ENCODE data around the gene HLA-DOA. TPM values are rescaled to one million over a fixed set of nuclear protein-coding genes. Genes with fewer than 3 reads are reported as not detected.

Gene HLA-DOA
- total RNA-seq, 1 experiment from 2014 or later, result not detected

Other genes with a start within 250 kb of the HLA-DOA start
- gene HLA-DQB2, start 246.1 kb downstream of the HLA-DOA start, total RNA-seq (2014; rRNA removed), result not detected in 2 replicates
- 0.29 and 0.63 TPM in 2 replicates for gene HLA-DOB, start 192.6 kb downstream of the HLA-DOA start, total RNA-seq (2014; rRNA removed)
- gene TAP2, start 170.9 kb downstream of the HLA-DOA start, total RNA-seq (2014; rRNA removed), result 90.5 and 93.0 TPM in 2 replicates
- gene PSMB8, start 165.5 kb downstream of the HLA-DOA start, total RNA-seq (2014; rRNA removed), result 21.2 and 31.6 TPM in 2 replicates
- 15.8 and 19.4 TPM in 2 replicates for gene TAP1, start 155.9 kb downstream of the HLA-DOA start, total RNA-seq (2014; rRNA removed)
- 0.40 and 1.5 TPM in 2 replicates for gene PSMB9, start 155.4 kb downstream of the HLA-DOA start, total RNA-seq (2014; rRNA removed)
- gene HLA-DMB, start 68.6 kb downstream of the HLA-DOA start, total RNA-seq (2014; rRNA removed), result not detected in 2 replicates
- 1.7 and 3.0 TPM in 2 replicates for gene HLA-DMA, start 56.5 kb downstream of the HLA-DOA start, total RNA-seq (2014; rRNA removed)
- 171 and 192 TPM in 2 replicates for gene BRD2, start 41.0 kb downstream of the HLA-DOA start, total RNA-seq (2014; rRNA removed)
- not detected in 2 replicates for gene HLA-DPA1, start 64.1 kb upstream of the HLA-DOA start, total RNA-seq (2014; rRNA removed)
- gene HLA-DPB1, start 66.4 kb upstream of the HLA-DOA start, total RNA-seq (2014; rRNA removed), result not detected in 2 replicates
- gene COL11A2, start 182.9 kb upstream of the HLA-DOA start, total RNA-seq (2014; rRNA removed), result 0.58 and 0.63 TPM in 2 replicates
- gene RXRB, start 191.1 kb upstream of the HLA-DOA start, total RNA-seq (2014; rRNA removed), result 24.0 and 30.9 TPM in 2 replicates
- 128 and 149 TPM in 2 replicates for gene SLC39A7, start 191.3 kb upstream of the HLA-DOA start, total RNA-seq (2014; rRNA removed)
- 4.2 and 6.2 TPM in 2 replicates for gene HSD17B8, start 195.1 kb upstream of the HLA-DOA start, total RNA-seq (2014; rRNA removed)
- 23.3 and 37.5 TPM in 2 replicates for gene RING1, start 198.9 kb upstream of the HLA-DOA start, total RNA-seq (2014; rRNA removed)

Measured in PC-3 (cell line).